Naive thymus-derived CD4-positive, alpha-beta T cell (primary cell): ENCODE results near the gene PIAS3. TPM values are rescaled to one million over a fixed set of nuclear protein-coding genes. Genes with fewer than 3 reads are reported as not detected.

Experiments
- ATAC-seq: fragments of 150-1000 bp; cut with Tn5 transposase; 2 replicates; pipeline ENCODE4 v1.10.0; 2021; ENCODE audit warnings: mild to moderate bottlenecking, moderate library complexity
- CTCF ChIA-PET: fragments of 350-600 bp; sonication (Branson Sonifier 250); formaldehyde crosslinking; loops from one replicate; lab custom pipeline; 2021; ENCODE audit warnings: antibody characterized with exemption; lab: Charles Lee
- POLR2A ChIA-PET: fragments of 350-600 bp; sonication (Branson Sonifier 250); formaldehyde crosslinking; loops from one replicate; lab custom pipeline; 2021; ENCODE audit warnings: antibody characterized with exemption, inconsistent platforms; lab: Charles Lee
- DNase-seq, 9 donors: peaks; one replicate each; pipeline versions ENCODE4 v3.0.0 to v3.0.0-alpha.2; 2020 to 2022; ENCODE audit warnings: mixed read lengths in 1 of 9
- H3K27ac ChIP-seq: one replicate; pipeline ENCODE4 v1.7.0; 2013; ENCODE audit warnings: mild to moderate bottlenecking, low read depth, low read length, moderate library complexity
- H3K27me3 ChIP-seq, 2 donors: one replicate each; pipeline ENCODE4 v1.7.0; 2013; ENCODE audit warnings: low read length in 2 of 2, mild to moderate bottlenecking in 2 of 2, moderate library complexity in 2 of 2; ENCODE audit not compliant: control insufficient read depth in 2 of 2, insufficient read depth in 2 of 2
- H3K36me3 ChIP-seq, 3 experiments: 1 replicate in 2 of 3; 2 replicates in 1 of 3; pipeline ENCODE4 v1.7.0; 2013; ENCODE audit warnings: low read length in 3 of 3, mild to moderate bottlenecking in 3 of 3, moderate library complexity in 1 of 3; ENCODE audit not compliant: insufficient read depth in 3 of 3, control insufficient read depth in 2 of 3
- H3K4me1 ChIP-seq, 2 donors: one replicate each; pipeline ENCODE4 v1.7.0; 2013; ENCODE audit warnings: low read length in 2 of 2, mild to moderate bottlenecking in 2 of 2, moderate library complexity in 1 of 2; ENCODE audit not compliant: control insufficient read depth in 2 of 2, insufficient read depth in 2 of 2
- H3K4me3 ChIP-seq: 2 replicates; pipeline ENCODE4 v1.7.0; 2013; ENCODE audit warnings: mild to moderate bottlenecking, low read length
- H3K9me3 ChIP-seq, 3 experiments: 1 replicate in 2 of 3; 2 replicates in 1 of 3; pipeline ENCODE4 v1.7.0; 2013; ENCODE audit warnings: low read length in 3 of 3; ENCODE audit not compliant: control insufficient read depth in 2 of 3
- H3K27ac Mint-ChIP-seq, 9 donors: one replicate each; pipeline ENCODE4 v1.8.0; 2020 to 2022; ENCODE audit warnings: mixed read lengths in 9 of 9, mild to moderate bottlenecking in 8 of 9, moderate library complexity in 5 of 9, inconsistent platforms in 2 of 9
- H3K27me3 Mint-ChIP-seq, 5 donors: one replicate each; pipeline ENCODE4 v1.8.0; 2021 to 2022; ENCODE audit warnings: mixed read lengths in 5 of 5, mild to moderate bottlenecking in 1 of 5
- H3K36me3 Mint-ChIP-seq, 5 donors: one replicate each; pipeline ENCODE4 v1.8.0; 2020 to 2022; ENCODE audit warnings: mixed read lengths in 5 of 5, mild to moderate bottlenecking in 3 of 5, inconsistent platforms in 1 of 5
- H3K4me1 Mint-ChIP-seq, 7 donors: one replicate each; pipeline ENCODE4 v1.8.0; 2020 to 2022; ENCODE audit warnings: mixed read lengths in 7 of 7, mild to moderate bottlenecking in 3 of 7, inconsistent platforms in 1 of 7
- H3K4me3 Mint-ChIP-seq, 10 donors: one replicate each; pipeline ENCODE4 v1.8.0; 2020 to 2022; ENCODE audit warnings: mild to moderate bottlenecking in 10 of 10, mixed read lengths in 10 of 10, moderate library complexity in 6 of 10, inconsistent platforms in 2 of 10
- H3K9me3 Mint-ChIP-seq, 11 donors: one replicate each; pipeline ENCODE4 v1.8.0; 2020 to 2022; ENCODE audit warnings: mixed read lengths in 11 of 11, mild to moderate bottlenecking in 4 of 11, inconsistent platforms in 1 of 11, moderate library complexity in 1 of 11
- intact Hi-C, 2 donors: fragments of 100-400 bp; cut with micrococcal nuclease; formaldehyde crosslinking; loops; one replicate each; pipeline ENCODE4 v1.15.1; 2023
- polyA plus RNA-seq, 2 donors: library from polyadenylated mRNA; unstranded; fragments of 300-500 nt; fragmentation: Illumina TruSeq; gene quantifications; one replicate each; pipeline ENCODE4 v1.2.3, GENCODE V29; 2021
- total RNA-seq, 6 experiments: library from RNA in 5 of 6; stranded (reverse) in 5 of 6; gene quantifications; 1 replicate in 5 of 6; 2 replicates in 1 of 6; pipeline ENCODE4 v1.2.3 and lab custom pipeline; 2021 to 2026

The PIAS3 gene
- total and polyA plus RNA-seq, 7 experiments from 2014 or later, result 6.7 to 28.3 (median 22.0) TPM

- H3K4me1 Mint-ChIP-seq, result peaks cover 15 to 18% (median 17%) of the 10 kb centered on the region in 7 donors
- no peak overlapping the region for H3K4me3 ChIP-seq
- ChIA-PET CTCF (interaction anchor here (0.9 kb wide), 1 partner anchor 9 kb away, joined by 3 read pairs; the partner anchor contains the start of gene PIAS3), POLR2A (interaction anchor here (0.6 to 0.9 kb wide), 2 partner anchors 9 to 93 kb away, joined by 3 to 5 read pairs; no protein-coding TSS in a partner anchor)
- intact Hi-C loops, result no loop called here
- H3K27me3 ChIP-seq, result no peaks in the 10 kb centered on the region
- H3K9me3 ChIP-seq, result no peaks in the 10 kb centered on the region
- no peak overlapping the region for H3K4me3 Mint-ChIP-seq
- no peaks in the 10 kb centered on the region for H3K36me3 ChIP-seq
- no peak overlapping the region for H3K27ac ChIP-seq
- H3K36me3 Mint-ChIP-seq, result peaks cover 0 to 3% (median 0%) of the 10 kb centered on the region in 5 donors
- ATAC-seq, result no peak
- peaks cover 0 to 38% (median 0%) of the 10 kb centered on the region in 5 donors for H3K27me3 Mint-ChIP-seq
- H3K9me3 Mint-ChIP-seq, result no peaks in the 10 kb centered on the region
- no peak overlapping the region for H3K27ac Mint-ChIP-seq
- no peak for DNase-seq
- H3K4me1 ChIP-seq, result peaks cover 5 to 6% of the 10 kb centered on the region in 2 donors
Observed at GRCh38 chr1:145868232-145868631, 9.4 kb upstream of the PIAS3 start.

- Mint-ChIP-seq H3K27ac (no peak overlapping the region), H3K27me3 (peaks cover 0 to 33% (median 0%) of the 10 kb centered on the region in 5 donors), H3K36me3 (peaks cover 0 to 3% (median 0%) of the 10 kb centered on the region in 5 donors), H3K4me3 (no peak overlapping the region), H3K9me3 (no peaks in the 10 kb centered on the region), H3K4me1 (peaks cover 0 to 11% (median under 1%) of the 10 kb centered on the region in 7 donors)
- Histone ChIP-seq H3K4me1 (peaks cover 0 to 3% of the 10 kb centered on the region in 2 donors), H3K36me3 (peaks cover 0 to 9% (median 0%) of the 10 kb centered on the region in 3 experiments), H3K27me3 (no peaks in the 10 kb centered on the region), H3K27ac (no peak overlapping the region), H3K4me3 (no peak overlapping the region), H3K9me3 (no peaks in the 10 kb centered on the region)
- POLR2A ChIA-PET, result interaction anchor here (1.2 to 1.5 kb wide), 4 partner anchors 8 to 64 kb away, joined by 3 to 4 read pairs (median 3); partner anchors contain the start of genes PEX11B and RBM8A
- CTCF ChIA-PET, result no interaction called here
- intact Hi-C loops, result no loop called here
- ATAC-seq (no peak), DNase-seq (no peak)
Observed at GRCh38 chr1:145863282-145864018, 4.6 kb upstream of the PIAS3 start.

- intact Hi-C loops, result loop anchor here (1.0 to 2.0 kb wide), 10 partner anchors 13 to 176 kb away; partner anchors contain the start of genes PEX11B (in 2 of the 2), POLR3C (in 2 of the 2), RBM8A (in 2 of the 2) and RNF115 (in 2 of the 2)
- peak overlapping the region; percentile 88 for H3K4me3 ChIP-seq
- DNase-seq, result peak; percentile 39 to 88 (median 49)
- H3K27ac ChIP-seq, result peak overlapping the region; percentile 80
- no peaks in the 10 kb centered on the region for H3K27me3 ChIP-seq
- H3K9me3 ChIP-seq, result no peaks in the 10 kb centered on the region
- Mint-ChIP-seq H3K27me3 (peaks cover 0 to 16% (median 0%) of the 10 kb centered on the region in 5 donors), H3K4me3 (peak overlapping the region; percentile 96 to 99 (median 98)), H3K4me1 (peaks cover 10 to 22% (median 12%) of the 10 kb centered on the region in 7 donors), H3K27ac (peak overlapping the region; percentile 84 to 96 (median 91)), H3K9me3 (no peaks in the 10 kb centered on the region), H3K36me3 (peaks cover 0 to 16% (median 4%) of the 10 kb centered on the region in 5 donors)
- H3K4me1 ChIP-seq, result peaks cover 7 to 10% of the 10 kb centered on the region in 2 donors
- ChIA-PET CTCF (interaction anchor here (0.7 to 4.3 kb wide), 9 partner anchors 9 to 176 kb away, joined by 3 to 81 read pairs (median 5); partner anchors contain the start of genes LIX1L and NUDT17), POLR2A (interaction anchor here (0.7 to 4.7 kb wide), 25 partner anchors 9 to 178 kb away, joined by 3 to 49 read pairs (median 4); partner anchors contain the start of genes ANKRD34A, ANKRD35, LIX1L and NUDT17)
- peaks cover 0 to 25% (median 0%) of the 10 kb centered on the region in 3 experiments for H3K36me3 ChIP-seq
- ATAC-seq, result peak; percentile 77
Observed at GRCh38 chr1:145859491-145860023, 676 bp upstream of the PIAS3 start.

- Mint-ChIP-seq H3K27ac (peak overlapping the region; percentile 84 to 96 (median 91)), H3K27me3 (peaks cover 0 to 5% (median 0%) of the 10 kb centered on the region in 5 donors), H3K4me3 (peak overlapping the region; percentile 96 to 99 (median 98)), H3K9me3 (no peaks in the 10 kb centered on the region), H3K36me3 (peaks cover 0 to 23% (median 4%) of the 10 kb centered on the region in 5 donors), H3K4me1 (peaks cover 10 to 22% (median 12%) of the 10 kb centered on the region in 7 donors)
- intact Hi-C loops, result loop anchor here (1.0 to 2.0 kb wide), 4 partner anchors 13 to 68 kb away; partner anchors contain the start of genes RBM8A (in 2 of the 2) and NUDT17 (in 1 of the 2)
- peaks cover 7 to 10% of the 10 kb centered on the region in 2 donors for H3K4me1 ChIP-seq
- peak overlapping the region; percentile 88 for H3K4me3 ChIP-seq
- ChIA-PET CTCF (interaction anchor here (0.6 to 4.3 kb wide), 7 partner anchors 10 to 107 kb away, joined by 3 to 81 read pairs (median 5); partner anchors contain the start of genes ITGA10 and NUDT17), POLR2A (interaction anchor here (0.6 to 4.7 kb wide), 24 partner anchors 9 to 181 kb away, joined by 3 to 49 read pairs (median 4); partner anchors contain the start of genes ANKRD34A, LIX1L, NUDT17 and PEX11B)
- DNase-seq, result peak in 6 of 9 donors; percentile 19 to 75 (median 25)
- peaks cover 0 to 37% (median 0%) of the 10 kb centered on the region in 3 experiments for H3K36me3 ChIP-seq
- H3K27ac ChIP-seq, result peak overlapping the region; percentile 80
- H3K9me3 ChIP-seq, result no peaks in the 10 kb centered on the region
- ATAC-seq, result peak; percentile 61
- H3K27me3 ChIP-seq, result no peaks in the 10 kb centered on the region
Observed at GRCh38 chr1:145858238-145858900, 512 bp downstream of the PIAS3 start.

GRCh38 chr1:145857170-145857569 lies 1.7 kb downstream of the PIAS3 start:
- peaks cover 10 to 22% (median 13%) of the 10 kb centered on the region in 7 donors for H3K4me1 Mint-ChIP-seq
- peaks cover 0 to 23% (median 4%) of the 10 kb centered on the region in 5 donors for H3K36me3 Mint-ChIP-seq
- ATAC-seq (no peak), DNase-seq (no peak)
- Histone ChIP-seq H3K4me3 (no peak overlapping the region), H3K27ac (no peak overlapping the region), H3K4me1 (peaks cover 7 to 10% of the 10 kb centered on the region in 2 donors), H3K27me3 (no peaks in the 10 kb centered on the region), H3K9me3 (no peaks in the 10 kb centered on the region), H3K36me3 (peaks cover 0 to 38% (median 0%) of the 10 kb centered on the region in 3 experiments)
- intact Hi-C loops, result no loop called here
- no peak overlapping the region for H3K27ac Mint-ChIP-seq
- H3K27me3 Mint-ChIP-seq, result no peaks in the 10 kb centered on the region
- no peaks in the 10 kb centered on the region for H3K9me3 Mint-ChIP-seq
- ChIA-PET CTCF (interaction anchor here (1.0 to 4.3 kb wide), 2 partner anchors 11 to 159 kb away, joined by 3 to 81 read pairs; partner anchors contain the start of gene NUDT17), POLR2A (interaction anchor here (1.2 to 4.7 kb wide), 9 partner anchors 11 to 140 kb away, joined by 4 to 49 read pairs (median 23); partner anchors contain the start of genes LIX1L, NUDT17, PEX11B and POLR3C)
- H3K4me3 Mint-ChIP-seq, result peak overlapping the region in 4 of 10 donors; percentile 17 to 98 (median 78)
